HCT116 (cell line): ENCODE data around the gene OR5AC2.

Source experiments
- CBX3 ChIP-seq: IDR thresholded peaks from 2 replicates; pipeline ENCODE4 v1.6.1; 2012; ENCODE audit warnings: low read depth
- CEBPB ChIP-seq: IDR thresholded peaks from 2 replicates; pipeline ENCODE4 v1.6.1; 2012; ENCODE audit warnings: low read depth
- EGR1 ChIP-seq: IDR thresholded peaks from 2 replicates; pipeline ENCODE4 v1.6.1; 2012; ENCODE audit warnings: low read depth
- EZH2 ChIP-seq: fragments of 200-600 bp; sonication (generic); IDR thresholded peaks from 2 replicates; pipeline ENCODE4 v1.6.1; 2017; ENCODE audit warnings: antibody characterized with exemption, mixed run types
- EZH2phosphoT487 ChIP-seq: fragments of 200-600 bp; IDR thresholded peaks from 2 replicates; pipeline ENCODE4 v1.6.1; 2018; ENCODE audit warnings: antibody characterized with exemption, borderline replicate concordance
- JUND ChIP-seq: IDR thresholded peaks from 2 replicates; pipeline ENCODE4 v1.6.1; 2012
- POLR2A ChIP-seq: IDR thresholded peaks from 2 replicates; pipeline ENCODE4 v1.7.0; 2011; ENCODE audit warnings: borderline replicate concordance; ENCODE audit not compliant: insufficient read depth, insufficient read length; ENCODE audit errors: extremely low read depth
- POLR2AphosphoS5 ChIP-seq: IDR thresholded peaks from 2 replicates; pipeline ENCODE4 v1.6.1; 2011; ENCODE audit warnings: mild to moderate bottlenecking, low read depth, low read length, moderate library complexity
- SP1 ChIP-seq: IDR thresholded peaks from 2 replicates; pipeline ENCODE4 v1.6.1; 2012; ENCODE audit warnings: low read depth
- ZNF274 ChIP-seq: fragments of 200-500 bp; sonication (Bioruptor generic); IDR thresholded peaks from 2 replicates; pipeline ENCODE4 v1.6.1; 2014; ENCODE audit warnings: mild to moderate bottlenecking, low read depth, low read length, inconsistent platforms
- TF ChIP-seq, protein P1 (sequence below): IDR thresholded peaks from 2 replicates; pipeline ENCODE4 v1.6.1; 2012; ENCODE audit warnings: low read depth
- TF ChIP-seq, protein P2 (sequence below), 3 experiments: fragments of 200-600 bp in 1 of 3; sonication (generic) in 1 of 3; IDR thresholded peaks in 2 of 3; conservative IDR thresholded peaks in 1 of 3; 2 replicates each; pipeline ENCODE4 v1.5.1; 2012 to 2017; ENCODE audit warnings: low read depth in 2 of 3, low read length in 2 of 3, antibody characterized with exemption in 1 of 3, borderline replicate concordance in 1 of 3, control low read depth in 1 of 3, mild to moderate bottlenecking in 1 of 3, mixed read lengths in 1 of 3, mixed run types in 1 of 3, moderate library complexity in 1 of 3; ENCODE audit not compliant: insufficient read depth in 1 of 3

DNA sequence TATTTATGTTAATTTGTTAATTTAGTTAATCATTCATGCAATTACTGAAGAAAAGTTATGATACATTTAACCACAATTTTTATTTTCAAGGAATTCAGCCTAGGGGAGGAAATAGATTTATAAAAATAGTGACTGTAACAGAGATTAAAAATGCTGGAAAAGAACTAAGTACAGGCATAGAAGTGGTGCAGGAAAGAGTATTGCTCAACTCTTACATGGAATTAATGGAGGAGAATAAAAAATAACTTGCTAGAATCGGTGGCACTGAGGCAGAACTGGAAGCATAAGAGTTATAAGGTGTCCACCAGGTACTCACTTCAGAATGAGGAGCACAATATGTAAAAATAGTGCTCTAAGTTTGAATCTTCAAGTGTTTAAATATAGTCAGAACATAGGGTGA is 13.5 kb upstream of the OR5AC2 start:
- TF ChIP-seq EZH2 (no peak), POLR2AphosphoS5 (no peak), JUND (no peak), SP1 (no peak), POLR2A (no peak), EGR1 (no peak), CBX3 (no peak), ZNF274 (no peak), CEBPB (no peak), EZH2phosphoT487 (no peak)
- TF ChIP-seq, protein P1, sequence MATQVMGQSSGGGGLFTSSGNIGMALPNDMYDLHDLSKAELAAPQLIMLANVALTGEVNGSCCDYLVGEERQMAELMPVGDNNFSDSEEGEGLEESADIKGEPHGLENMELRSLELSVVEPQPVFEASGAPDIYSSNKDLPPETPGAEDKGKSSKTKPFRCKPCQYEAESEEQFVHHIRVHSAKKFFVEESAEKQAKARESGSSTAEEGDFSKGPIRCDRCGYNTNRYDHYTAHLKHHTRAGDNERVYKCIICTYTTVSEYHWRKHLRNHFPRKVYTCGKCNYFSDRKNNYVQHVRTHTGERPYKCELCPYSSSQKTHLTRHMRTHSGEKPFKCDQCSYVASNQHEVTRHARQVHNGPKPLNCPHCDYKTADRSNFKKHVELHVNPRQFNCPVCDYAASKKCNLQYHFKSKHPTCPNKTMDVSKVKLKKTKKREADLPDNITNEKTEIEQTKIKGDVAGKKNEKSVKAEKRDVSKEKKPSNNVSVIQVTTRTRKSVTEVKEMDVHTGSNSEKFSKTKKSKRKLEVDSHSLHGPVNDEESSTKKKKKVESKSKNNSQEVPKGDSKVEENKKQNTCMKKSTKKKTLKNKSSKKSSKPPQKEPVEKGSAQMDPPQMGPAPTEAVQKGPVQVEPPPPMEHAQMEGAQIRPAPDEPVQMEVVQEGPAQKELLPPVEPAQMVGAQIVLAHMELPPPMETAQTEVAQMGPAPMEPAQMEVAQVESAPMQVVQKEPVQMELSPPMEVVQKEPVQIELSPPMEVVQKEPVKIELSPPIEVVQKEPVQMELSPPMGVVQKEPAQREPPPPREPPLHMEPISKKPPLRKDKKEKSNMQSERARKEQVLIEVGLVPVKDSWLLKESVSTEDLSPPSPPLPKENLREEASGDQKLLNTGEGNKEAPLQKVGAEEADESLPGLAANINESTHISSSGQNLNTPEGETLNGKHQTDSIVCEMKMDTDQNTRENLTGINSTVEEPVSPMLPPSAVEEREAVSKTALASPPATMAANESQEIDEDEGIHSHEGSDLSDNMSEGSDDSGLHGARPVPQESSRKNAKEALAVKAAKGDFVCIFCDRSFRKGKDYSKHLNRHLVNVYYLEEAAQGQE: no peak
- TF ChIP-seq, protein P2, sequence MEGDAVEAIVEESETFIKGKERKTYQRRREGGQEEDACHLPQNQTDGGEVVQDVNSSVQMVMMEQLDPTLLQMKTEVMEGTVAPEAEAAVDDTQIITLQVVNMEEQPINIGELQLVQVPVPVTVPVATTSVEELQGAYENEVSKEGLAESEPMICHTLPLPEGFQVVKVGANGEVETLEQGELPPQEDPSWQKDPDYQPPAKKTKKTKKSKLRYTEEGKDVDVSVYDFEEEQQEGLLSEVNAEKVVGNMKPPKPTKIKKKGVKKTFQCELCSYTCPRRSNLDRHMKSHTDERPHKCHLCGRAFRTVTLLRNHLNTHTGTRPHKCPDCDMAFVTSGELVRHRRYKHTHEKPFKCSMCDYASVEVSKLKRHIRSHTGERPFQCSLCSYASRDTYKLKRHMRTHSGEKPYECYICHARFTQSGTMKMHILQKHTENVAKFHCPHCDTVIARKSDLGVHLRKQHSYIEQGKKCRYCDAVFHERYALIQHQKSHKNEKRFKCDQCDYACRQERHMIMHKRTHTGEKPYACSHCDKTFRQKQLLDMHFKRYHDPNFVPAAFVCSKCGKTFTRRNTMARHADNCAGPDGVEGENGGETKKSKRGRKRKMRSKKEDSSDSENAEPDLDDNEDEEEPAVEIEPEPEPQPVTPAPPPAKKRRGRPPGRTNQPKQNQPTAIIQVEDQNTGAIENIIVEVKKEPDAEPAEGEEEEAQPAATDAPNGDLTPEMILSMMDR (IDR thresholded peaks at IDR 0.05 in 2 of 3, conservative IDR thresholded peaks at IDR 0.05 in 1 of 3; ENCODE audit: borderline replicate concordance in 1 of 3, insufficient read depth in 1 of 3, low read depth in 2 of 3, low read length in 2 of 3): no peak
